ENCODE measurements around the gene GTF2H3. TPM values are rescaled to one million over a fixed set of nuclear protein-coding genes. Genes with fewer than 3 reads are reported as not detected.
"Not testable (repeated sequence)": the region's sequence is repeated elsewhere in the genome, so short reads cannot be mapped to it uniquely, and the experiment has no call there.

Gene GTF2H3
- total RNA-seq, 1 donor from 2014 or later, result 44.3 TPM

GRCh38 chr12:123599721-123600120 is 33.9 kb upstream of the GTF2H3 start:
- Histone ChIP-seq H3F3A (ENCODE audit: low read depth) (peaks cover 25% of the 10 kb centered on the region), H3K9me3 (ENCODE audit: low read depth) (no peaks in the 10 kb centered on the region), H3K27me3 (no peaks in the 10 kb centered on the region), H3K4me3 (no peak overlapping the region), H3K27ac (no peak overlapping the region), H3K9ac (no peak overlapping the region), H4K20me1 (ENCODE audit: low read depth) (peaks cover 3% of the 10 kb centered on the region), H3K4me2 (no peak overlapping the region), H3K36me3 (peaks cover 12% of the 10 kb centered on the region), H3K79me2 (ENCODE audit: low read depth) (peaks cover 48% of the 10 kb centered on the region), H3K4me1 (no peaks in the 10 kb centered on the region), H2AFZ (replicated peaks) (no peak overlapping the region)
- peaks cover 20% of the 10 kb centered on the region for H3K36me3 Mint-ChIP-seq
- no peak overlapping the region for H3K27ac Mint-ChIP-seq
- H3K4me1 Mint-ChIP-seq, result peaks cover 14% of the 10 kb centered on the region
- H3K4me3 Mint-ChIP-seq, result peak overlapping the region; percentile 61
- TF ChIP-seq EZH2phosphoT487 (IDR thresholded peaks at IDR 0.05), result no peak
- TF ChIP-seq CTCF (IDR thresholded peaks at IDR 0.05), result no peak
- no peaks in the 10 kb centered on the region for H3K9me3 Mint-ChIP-seq
- DNase-seq (ENCODE audit: low spot score), result no peak
- peaks cover 2% of the 10 kb centered on the region for H3K27me3 Mint-ChIP-seq (ENCODE audit: insufficient read depth, low read depth)

GRCh38 chr12:123601602-123602489 is 31.8 kb upstream of the GTF2H3 start, which contains the start of gene DDX55:
Gene DDX55 (plus strand): TSS chr12:123602099. CDS start chr12:123602149, 50 bp downstream.
- H3K4me1 Mint-ChIP-seq, result peaks cover 14% of the 10 kb centered on the region
- H3K79me2 ChIP-seq (ENCODE audit: low read depth), result peaks cover 51% of the 10 kb centered on the region
- peak within 1 kb of the TSS; percentile 96 for H3K27ac ChIP-seq
- no peaks in the 10 kb centered on the region for H3K27me3 ChIP-seq
- peaks cover 25% of the 10 kb centered on the region for H3F3A ChIP-seq (ENCODE audit: low read depth)
- H3K9ac ChIP-seq, result peak within 1 kb of the TSS; percentile 98
- H3K36me3 Mint-ChIP-seq, result peaks cover 16% of the 10 kb centered on the region
- peaks cover 9% of the 10 kb centered on the region for H4K20me1 ChIP-seq (ENCODE audit: low read depth)
- no peaks in the 10 kb centered on the region for H3K9me3 ChIP-seq (ENCODE audit: low read depth)
- peak within 1 kb of the TSS; percentile 97 for H3K4me2 ChIP-seq
- H3K4me3 Mint-ChIP-seq, result peak within 1 kb of the TSS; percentile 94
- DNase-seq (ENCODE audit: low spot score), result peak; percentile 93
- H3K9me3 Mint-ChIP-seq, result no peaks in the 10 kb centered on the region
- no peaks in the 10 kb centered on the region for H3K4me1 ChIP-seq
- H3K27ac Mint-ChIP-seq, result peak within 1 kb of the TSS; percentile 92
- peaks cover 9% of the 10 kb centered on the region for H3K36me3 ChIP-seq
- peaks cover 2% of the 10 kb centered on the region for H3K27me3 Mint-ChIP-seq (ENCODE audit: insufficient read depth, low read depth)
- TF ChIP-seq CTCF (IDR thresholded peaks at IDR 0.05) (peak; percentile 69), EZH2 (IDR thresholded peaks at IDR 0.05) (no peak), EZH2phosphoT487 (IDR thresholded peaks at IDR 0.05) (no peak)
- peak within 1 kb of the TSS; percentile 96 for H2AFZ ChIP-seq (replicated peaks)
- peak within 1 kb of the TSS; percentile 92 for H3K4me3 ChIP-seq

DNA sequence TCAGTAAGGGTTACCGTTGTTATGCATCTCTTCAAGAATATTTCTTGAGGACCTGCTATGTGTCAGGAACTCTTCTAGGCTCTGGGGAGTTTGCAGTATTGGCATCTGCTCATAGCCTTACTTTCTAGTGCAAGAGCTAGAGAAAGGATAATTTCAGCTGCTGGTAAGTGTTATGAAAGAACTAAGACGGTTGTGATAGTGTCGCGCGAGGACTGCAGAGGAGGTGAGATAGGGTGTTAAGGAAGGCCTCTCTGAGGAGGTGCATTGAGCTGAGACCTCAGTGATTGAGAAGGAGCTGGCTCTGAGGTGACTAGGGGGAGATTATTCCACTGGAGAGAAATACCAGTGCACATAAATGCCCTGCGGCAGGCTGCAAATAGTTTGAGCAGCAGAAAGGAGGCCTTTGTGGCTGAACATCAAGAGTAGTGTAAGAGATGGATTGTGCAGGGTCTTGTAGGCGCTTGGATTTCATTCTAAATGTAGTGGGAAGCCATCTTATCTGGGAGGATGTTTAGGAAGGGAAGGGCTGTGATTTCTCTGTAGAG is 30.9 kb upstream of the GTF2H3 start:
- Histone ChIP-seq H3K9me3 (ENCODE audit: low read depth) (no peaks in the 10 kb centered on the region), H3K9ac (peak overlapping the region; percentile 98), H3K27me3 (no peaks in the 10 kb centered on the region), H3F3A (ENCODE audit: low read depth) (peaks cover 17% of the 10 kb centered on the region), H3K36me3 (peaks cover 4% of the 10 kb centered on the region), H4K20me1 (ENCODE audit: low read depth) (peaks cover 13% of the 10 kb centered on the region), H3K79me2 (ENCODE audit: low read depth) (peaks cover 51% of the 10 kb centered on the region), H3K4me3 (peak overlapping the region; percentile 92), H3K27ac (no peak overlapping the region), H2AFZ (replicated peaks) (peak overlapping the region; percentile 96), H3K4me1 (no peaks in the 10 kb centered on the region), H3K4me2 (peak overlapping the region; percentile 97)
- H3K4me1 Mint-ChIP-seq, result peaks cover 14% of the 10 kb centered on the region
- TF ChIP-seq CTCF (IDR thresholded peaks at IDR 0.05), result no peak
- peak overlapping the region; percentile 19 for H3K27ac Mint-ChIP-seq
- peak overlapping the region; percentile 94 for H3K4me3 Mint-ChIP-seq
- H3K36me3 Mint-ChIP-seq, result peaks cover 24% of the 10 kb centered on the region
- DNase-seq (ENCODE audit: low spot score), result peak; percentile 7
- no peaks in the 10 kb centered on the region for H3K9me3 Mint-ChIP-seq
- H3K27me3 Mint-ChIP-seq (ENCODE audit: insufficient read depth, low read depth), result peaks cover 2% of the 10 kb centered on the region

DNA sequence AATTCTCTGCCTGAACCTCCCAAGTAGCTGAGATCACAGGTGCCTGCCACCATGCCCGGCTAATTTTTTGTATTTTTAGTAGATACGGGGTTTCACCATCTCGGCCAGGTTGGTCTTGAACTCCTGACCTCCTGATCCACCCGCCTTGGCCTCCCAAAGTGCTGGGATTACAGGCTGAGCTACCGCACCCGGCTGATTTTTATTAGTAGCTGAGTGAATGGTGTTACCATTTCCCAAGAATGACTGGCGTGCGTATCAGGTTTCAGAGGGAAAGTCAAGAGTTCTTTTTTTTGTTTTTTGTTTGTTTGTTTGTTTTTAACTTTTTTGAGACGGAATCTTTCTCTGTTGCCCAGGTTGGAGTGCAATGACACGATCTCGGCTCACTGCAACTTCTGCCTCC is 30.1 kb upstream of the GTF2H3 start:
- not testable (repeated sequence) for H3K27ac ChIP-seq; H3K9ac ChIP-seq; H3K4me1 ChIP-seq; H3K27me3 ChIP-seq; DNase-seq (ENCODE audit: low spot score); H3K9me3 ChIP-seq (ENCODE audit: low read depth); H3K9me3 Mint-ChIP-seq; H3F3A ChIP-seq (ENCODE audit: low read depth); H3K36me3 ChIP-seq; H2AFZ ChIP-seq (replicated peaks); H3K27me3 Mint-ChIP-seq (ENCODE audit: insufficient read depth, low read depth); H3K27ac Mint-ChIP-seq
- Mint-ChIP-seq H3K4me1 (peaks cover 14% of the 10 kb centered on the region), H3K4me3 (peak overlapping the region; percentile 94), H3K36me3 (peaks cover 30% of the 10 kb centered on the region)
- Histone ChIP-seq H3K79me2 (ENCODE audit: low read depth) (peaks cover 51% of the 10 kb centered on the region), H4K20me1 (ENCODE audit: low read depth) (peaks cover 13% of the 10 kb centered on the region), H3K4me2 (peak overlapping the region; percentile 18), H3K4me3 (peak overlapping the region; percentile 92)

Measured in neural progenitor cell (in vitro differentiated cells).